Esophagus muscularis mucosa (tissue), 4 donors: ENCODE measurements around the gene RAB3GAP2. TPM values are rescaled to one million over a fixed set of nuclear protein-coding genes. Genes with fewer than 3 reads are reported as not detected.
"Not testable (repeated sequence)": the region's sequence is repeated elsewhere in the genome, so short reads cannot be mapped to it uniquely, and the experiment has no call there.

Source experiments
- DNase-seq: peaks from one replicate; pipeline ENCODE4 v3.0.0-alpha.2; 2017; ENCODE audit errors: extremely low spot score
- H3K27ac ChIP-seq, 4 donors: fragments of 200-600 bp; sonication (generic); replicated peaks in 1 of 4; 1 replicate in 3 of 4; 2 replicates in 1 of 4; pipeline ENCODE4 v1.5.1; 2016 to 2019; ENCODE audit warnings: mild to moderate bottlenecking in 1 of 4
- H3K27me3 ChIP-seq, 4 donors: fragments of 200-600 bp; sonication (generic); one replicate each; pipeline versions ENCODE4 v1.5.1 to v1.6.0; 2016 to 2019
- H3K36me3 ChIP-seq, 4 donors: fragments of 200-600 bp; sonication (generic); one replicate each; pipeline ENCODE4 v1.5.1; 2016 to 2019
- H3K4me1 ChIP-seq, 4 donors: fragments of 200-600 bp; sonication (generic); one replicate each; pipeline ENCODE4 v1.5.1; 2016 to 2019
- H3K4me3 ChIP-seq, 4 donors: fragments of 200-600 bp; sonication (generic); 1 replicate in 2 of 4; 2 replicates in 2 of 4; pipeline ENCODE4 v1.5.1; 2016 to 2019; ENCODE audit warnings: mild to moderate bottlenecking in 4 of 4, moderate library complexity in 1 of 4
- H3K9me3 ChIP-seq, 4 donors: fragments of 200-600 bp; sonication (generic); 1 replicate in 3 of 4; 2 replicates in 1 of 4; pipeline ENCODE4 v1.5.1; 2016 to 2019
- CTCF ChIP-seq, 3 experiments: fragments of 200-600 bp in 2 of 3; fragments of 450-650 bp in 1 of 3; sonication (generic) in 2 of 3; IDR thresholded peaks; one replicate each; pipeline ENCODE4 v1.5.1; 2017 to 2019; ENCODE audit warnings: antibody characterized with exemption in 3 of 3, mild to moderate bottlenecking in 2 of 3, moderate library complexity in 1 of 3
- EP300 ChIP-seq: sonication (generic); formaldehyde crosslinking; IDR thresholded peaks from one replicate; pipeline ENCODE4 v1.6.1; 2017; ENCODE audit warnings: antibody characterized with exemption
- POLR2A ChIP-seq: fragments of 450-650 bp; IDR thresholded peaks from one replicate; pipeline ENCODE4 v1.6.1; 2017; ENCODE audit warnings: antibody characterized with exemption, moderate library complexity, mild to moderate bottlenecking, low read depth
- POLR2AphosphoS5 ChIP-seq, 2 donors: sonication (generic); formaldehyde crosslinking; IDR thresholded peaks; one replicate each; pipeline ENCODE4 v1.6.1; 2017; ENCODE audit warnings: antibody characterized with exemption in 2 of 2
- WGBS: methylation state at CpG from one replicate; pipeline ENCODE4 v1.1.5; 2018; 5-methylcytosine and 5-hydroxymethylcytosine counted together
- intact Hi-C: fragments of 100-400 bp; cut with DNase I; formaldehyde crosslinking; loops from one replicate; pipeline ENCODE4 v1.15.1; 2023
- total RNA-seq, 4 donors: library from RNA; depleted of rRNA; stranded (reverse); fragments of >200 nt; gene quantifications; one replicate each; pipeline versions ENCODE4 v1.1.0 to v1.2.1, GENCODE V29; 2016

Gene RAB3GAP2
- total RNA-seq, 4 donors from 2014 or later: 19.8 to 23.0 (median 21.2) TPM

GRCh38 chr1:220316305-220316704, 44.1 kb upstream of the RAB3GAP2 start:
- intact Hi-C loops: no loop called here
- H3K27me3 ChIP-seq: no peaks in the 10 kb centered on the region
- peaks cover 0 to 3% (median 0%) of the 10 kb centered on the region in 4 donors for H3K4me1 ChIP-seq
- WGBS: 91% methylated on average over 3 of the region's 3 CpGs
- TF ChIP-seq POLR2A (no peak), EP300 (no peak), CTCF (IDR thresholded peaks at IDR 0.05) (no peak), POLR2AphosphoS5 (IDR thresholded peaks at IDR 0.05) (no peak)
- H3K27ac ChIP-seq: no peak overlapping the region
- H3K4me3 ChIP-seq: no peak overlapping the region
- H3K36me3 ChIP-seq: no peaks in the 10 kb centered on the region
- no peaks in the 10 kb centered on the region for H3K9me3 ChIP-seq
- no peak for DNase-seq

GRCh38 chr1:220315070-220315839, 43.0 kb upstream of the RAB3GAP2 start:
- no peaks in the 10 kb centered on the region for H3K36me3 ChIP-seq
- H3K4me3 ChIP-seq: no peak overlapping the region
- peak; percentile 87 for DNase-seq
- no peak overlapping the region for H3K27ac ChIP-seq
- H3K4me1 ChIP-seq: peaks cover 0 to 3% (median 0%) of the 10 kb centered on the region in 4 donors
- WGBS: 88% methylated on average over 4 of the region's 4 CpGs
- H3K9me3 ChIP-seq: no peaks in the 10 kb centered on the region
- intact Hi-C loops: no loop called here
- no peak for TF ChIP-seq POLR2AphosphoS5 (IDR thresholded peaks at IDR 0.05)
- TF ChIP-seq POLR2A: no peak
- no peak for TF ChIP-seq CTCF (IDR thresholded peaks at IDR 0.05)
- no peak for TF ChIP-seq EP300
- no peaks in the 10 kb centered on the region for H3K27me3 ChIP-seq

- no peak for TF ChIP-seq EP300
- no peak for TF ChIP-seq POLR2AphosphoS5 (IDR thresholded peaks at IDR 0.05)
- no peak for TF ChIP-seq POLR2A
- TF ChIP-seq CTCF (IDR thresholded peaks at IDR 0.05): no peak
- intact Hi-C loops: no loop called here
- H3K4me3 ChIP-seq: no peak overlapping the region
- no peaks in the 10 kb centered on the region for H3K27me3 ChIP-seq
- 71% methylated on average over 1 of the region's 1 CpG for WGBS
- H3K4me1 ChIP-seq: peaks cover 0 to 3% (median 0%) of the 10 kb centered on the region in 4 donors
- DNase-seq: no peak
- H3K27ac ChIP-seq: no peak overlapping the region
- no peaks in the 10 kb centered on the region for H3K36me3 ChIP-seq
- H3K9me3 ChIP-seq: no peaks in the 10 kb centered on the region
Observed at GRCh38 chr1:220313576-220313975, 41.3 kb upstream of the RAB3GAP2 start.

GRCh38 chr1:220310147-220310546, 37.9 kb upstream of the RAB3GAP2 start:
- H3K9me3 ChIP-seq, intact Hi-C loops, DNase-seq, H3K4me1 ChIP-seq, H3K27me3 ChIP-seq, H3K36me3 ChIP-seq, H3K4me3 ChIP-seq, H3K27ac ChIP-seq: not testable (repeated sequence)
- 86% methylated on average over 4 of the region's 4 CpGs for WGBS

GRCh38 chr1:220307607-220308006, 35.4 kb upstream of the RAB3GAP2 start:
- intact Hi-C loops: no loop called here
- WGBS: 75% methylated on average over 3 of the region's 3 CpGs
- no peaks in the 10 kb centered on the region for H3K27me3 ChIP-seq
- no peaks in the 10 kb centered on the region for H3K4me1 ChIP-seq
- TF ChIP-seq EP300: no peak
- no peaks in the 10 kb centered on the region for H3K36me3 ChIP-seq
- DNase-seq: no peak
- peaks cover 0 to 7% (median 0%) of the 10 kb centered on the region in 4 donors for H3K9me3 ChIP-seq
- no peak overlapping the region for H3K27ac ChIP-seq
- no peak overlapping the region for H3K4me3 ChIP-seq

- H3K36me3 ChIP-seq: no peaks in the 10 kb centered on the region
- 85% methylated on average over 1 of the region's 1 CpG for WGBS
- H3K4me1 ChIP-seq: no peaks in the 10 kb centered on the region
- H3K4me3 ChIP-seq: no peak overlapping the region
- no peak for DNase-seq
- no peak overlapping the region for H3K27ac ChIP-seq
- peaks cover 0 to 7% (median 0%) of the 10 kb centered on the region in 4 donors for H3K9me3 ChIP-seq
- no peaks in the 10 kb centered on the region for H3K27me3 ChIP-seq
- TF ChIP-seq POLR2AphosphoS5 (IDR thresholded peaks at IDR 0.05): no peak
- TF ChIP-seq POLR2A: no peak
- TF ChIP-seq CTCF (IDR thresholded peaks at IDR 0.05): no peak
- TF ChIP-seq EP300: no peak
- intact Hi-C loops: no loop called here
Observed at GRCh38 chr1:220306339-220306738, 34.1 kb upstream of the RAB3GAP2 start.
